ENCODE measurements around the gene TRERF1.

Gene TRERF1

DNA sequence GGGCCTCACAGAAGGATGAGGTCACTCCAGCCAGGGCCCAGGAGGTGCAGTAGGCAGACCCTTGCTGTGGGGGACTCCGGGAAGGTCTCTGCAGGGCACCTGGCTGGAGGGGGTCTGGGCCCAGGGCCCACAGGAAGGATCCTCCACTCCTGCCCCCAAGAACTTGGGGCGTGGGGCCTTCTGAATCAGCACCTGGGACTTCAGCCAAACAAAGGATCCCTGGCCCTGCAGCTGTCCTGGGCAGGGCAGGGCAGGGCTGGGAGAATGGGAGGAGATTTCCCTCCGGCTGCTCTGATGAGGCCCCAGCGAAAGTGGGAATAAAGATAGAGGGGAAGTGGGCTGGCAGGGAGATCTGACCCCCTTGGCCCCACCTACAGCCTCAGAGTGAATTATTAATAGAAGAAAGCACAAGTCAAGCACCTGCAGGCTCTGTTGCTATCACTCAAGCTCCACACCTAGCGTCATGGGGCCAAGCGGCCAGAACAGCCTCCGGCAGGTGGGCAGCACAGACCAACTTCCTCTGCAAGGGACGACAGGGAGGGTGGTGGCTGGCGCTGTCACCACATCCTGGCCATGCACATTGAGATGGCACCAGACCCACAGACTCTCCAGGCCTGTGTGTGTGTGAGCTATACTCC is 172.5 kb downstream of the TRERF1 start:
- no peak for TF ChIP-seq ZNF274 (IDR thresholded peaks at IDR 0.05; ENCODE audit: low read depth, low read length)
- no peak for TF ChIP-seq YY1 (IDR thresholded peaks at IDR 0.05; ENCODE audit: insufficient read depth, insufficient read length)
- TF ChIP-seq SUZ12 (IDR thresholded peaks at IDR 0.05; ENCODE audit: extremely low read depth, insufficient read depth, insufficient read length), result no peak
- no peak for DNase-seq (ENCODE audit: low read depth, low spot score)
- Histone ChIP-seq H3K36me3 (ENCODE audit: insufficient read depth, insufficient read length, low read length) (no peaks in the 10 kb centered on the region), H3K9me3 (ENCODE audit: insufficient read depth, low read length) (no peaks in the 10 kb centered on the region), H3K4me3 (ENCODE audit: insufficient read length, low read depth) (no peak overlapping the region), H3K27me3 (ENCODE audit: insufficient read depth, insufficient read length) (no peaks in the 10 kb centered on the region), H3K9ac (ENCODE audit: insufficient read length, low read depth) (no peak overlapping the region), H3K4me1 (ENCODE audit: insufficient read depth, insufficient read length) (peaks cover 13% of the 10 kb centered on the region)

DNA sequence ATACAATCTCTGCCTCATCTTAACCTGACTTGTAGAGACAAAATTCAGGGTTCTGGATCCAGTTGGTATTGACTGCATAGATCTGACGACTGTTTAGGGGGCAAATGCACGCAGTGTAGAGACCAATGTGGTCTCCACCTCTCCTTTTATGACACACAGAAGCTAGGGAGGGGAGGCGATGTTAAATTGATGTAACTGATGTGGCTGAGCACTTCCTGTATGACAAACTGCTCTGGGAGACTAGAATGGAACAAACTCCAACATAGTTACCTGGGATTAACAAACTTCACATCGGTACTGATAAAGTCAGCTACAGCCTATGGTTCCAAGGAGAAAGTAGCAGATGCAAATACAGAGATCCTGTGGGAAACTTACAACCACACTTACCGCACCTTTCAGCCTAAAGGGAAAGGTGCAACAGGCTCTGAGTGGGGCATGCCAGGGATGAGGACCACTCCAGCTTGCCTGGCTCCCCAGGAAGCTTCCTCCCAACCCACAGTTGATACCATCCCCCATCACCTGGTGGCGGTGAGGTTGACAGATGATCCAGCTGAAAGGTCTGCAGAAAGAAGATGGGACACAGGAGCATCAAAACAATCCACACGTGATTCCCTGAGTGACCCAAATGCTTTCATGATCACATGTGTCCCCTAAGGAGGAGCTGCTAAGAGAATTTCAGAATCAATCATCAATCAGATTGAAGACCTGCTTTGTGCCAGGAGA is 173.4 kb downstream of the TRERF1 start:
- H3K9ac ChIP-seq (ENCODE audit: insufficient read length, low read depth), result no peak overlapping the region
- no peaks in the 10 kb centered on the region for H3K36me3 ChIP-seq (ENCODE audit: insufficient read depth, insufficient read length, low read length)
- no peaks in the 10 kb centered on the region for H3K27me3 ChIP-seq (ENCODE audit: insufficient read depth, insufficient read length)
- DNase-seq (ENCODE audit: low read depth, low spot score), result no peak
- TF ChIP-seq SUZ12 (IDR thresholded peaks at IDR 0.05; ENCODE audit: extremely low read depth, insufficient read depth, insufficient read length) (no peak), ZNF274 (IDR thresholded peaks at IDR 0.05; ENCODE audit: low read depth, low read length) (no peak), YY1 (IDR thresholded peaks at IDR 0.05; ENCODE audit: insufficient read depth, insufficient read length) (no peak)
- H3K4me1 ChIP-seq (ENCODE audit: insufficient read depth, insufficient read length), result peaks cover 13% of the 10 kb centered on the region
- no peak overlapping the region for H3K4me3 ChIP-seq (ENCODE audit: insufficient read length, low read depth)
- no peaks in the 10 kb centered on the region for H3K9me3 ChIP-seq (ENCODE audit: insufficient read depth, low read length)

DNA sequence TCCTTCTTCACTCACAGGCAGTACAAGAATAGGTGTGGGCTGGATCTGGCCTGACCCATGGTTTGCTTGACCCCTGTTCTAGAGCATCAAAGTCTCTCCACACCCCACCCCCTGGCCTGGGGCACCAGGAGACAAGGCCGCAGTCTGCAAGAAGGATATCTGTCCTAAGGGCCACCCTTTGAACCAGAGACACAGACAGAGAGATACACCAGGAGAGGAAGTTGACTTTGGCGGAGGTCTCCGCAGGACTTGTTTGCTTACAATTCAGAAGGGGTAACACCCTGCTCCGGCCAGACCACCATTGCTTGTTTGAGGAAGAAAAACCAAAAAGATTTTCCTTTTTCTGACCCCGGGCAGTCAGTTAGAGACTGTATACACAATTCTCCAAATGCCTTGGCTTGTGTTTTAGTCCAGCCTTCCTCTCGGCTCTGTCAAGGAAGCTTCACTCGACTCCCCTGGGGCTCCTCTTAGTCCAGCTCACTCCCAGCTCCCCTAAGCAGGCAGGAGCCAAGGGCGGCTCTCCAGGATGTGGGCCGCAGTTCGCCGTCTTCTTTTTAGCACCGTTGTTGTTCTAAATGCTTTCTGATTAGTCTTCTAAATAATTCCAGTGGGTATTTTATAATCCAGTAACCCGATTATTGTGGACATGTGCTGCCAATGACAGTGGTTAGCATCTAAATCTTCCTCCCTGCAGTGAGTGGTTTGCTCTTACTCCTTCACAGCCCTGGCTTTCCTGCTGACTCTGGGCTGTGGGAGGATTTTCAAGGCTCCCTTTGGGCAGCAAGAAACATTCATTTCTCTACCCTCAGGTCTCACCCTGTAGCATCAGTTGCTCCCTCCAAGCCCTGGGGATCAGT is 175.5 kb downstream of the TRERF1 start:
- no peak for TF ChIP-seq SUZ12 (IDR thresholded peaks at IDR 0.05; ENCODE audit: extremely low read depth, insufficient read depth, insufficient read length)
- TF ChIP-seq ZNF274 (IDR thresholded peaks at IDR 0.05; ENCODE audit: low read depth, low read length), result no peak
- no peak for TF ChIP-seq YY1 (IDR thresholded peaks at IDR 0.05; ENCODE audit: insufficient read depth, insufficient read length)
- Histone ChIP-seq H3K36me3 (ENCODE audit: insufficient read depth, insufficient read length, low read length) (no peaks in the 10 kb centered on the region), H3K9ac (ENCODE audit: insufficient read length, low read depth) (no peak overlapping the region), H3K27me3 (ENCODE audit: insufficient read depth, insufficient read length) (no peaks in the 10 kb centered on the region), H3K4me3 (ENCODE audit: insufficient read length, low read depth) (no peak overlapping the region), H3K4me1 (ENCODE audit: insufficient read depth, insufficient read length) (peaks cover 13% of the 10 kb centered on the region), H3K9me3 (ENCODE audit: insufficient read depth, low read length) (no peaks in the 10 kb centered on the region)
- DNase-seq (ENCODE audit: low read depth, low spot score), result no peak

DNA sequence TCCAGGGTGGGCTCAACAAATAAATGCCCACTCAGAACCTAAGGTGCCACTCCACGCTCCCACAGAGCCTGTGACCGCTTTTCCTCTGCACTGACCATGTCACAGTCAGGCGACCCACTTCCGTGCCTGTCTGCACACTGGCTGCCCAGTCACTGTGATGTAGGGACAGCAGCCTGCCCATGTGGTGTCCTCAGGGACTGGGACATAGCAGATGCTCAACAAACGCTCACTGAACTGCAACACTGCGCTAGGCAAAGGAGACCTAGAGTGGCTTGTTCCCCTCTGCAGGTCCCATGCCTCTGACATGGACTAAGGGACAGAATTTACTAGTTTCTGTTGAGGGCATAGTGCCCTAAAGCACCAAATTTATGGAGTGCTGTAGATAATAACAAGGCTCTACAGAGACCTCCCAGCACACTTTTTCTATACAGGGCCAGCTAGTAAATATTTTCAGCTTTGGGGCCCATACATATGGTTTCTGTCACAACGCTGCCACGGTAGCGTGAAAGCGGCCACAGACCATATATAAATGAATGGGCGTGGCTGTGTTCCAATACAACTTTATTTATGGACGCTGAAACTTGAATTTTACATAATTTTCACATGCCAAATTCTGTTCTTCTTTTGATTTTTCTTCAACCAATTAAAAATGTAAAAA is 176.2 kb downstream of the TRERF1 start:
- no peak overlapping the region for H3K9ac ChIP-seq (ENCODE audit: insufficient read length, low read depth)
- no peaks in the 10 kb centered on the region for H3K27me3 ChIP-seq (ENCODE audit: insufficient read depth, insufficient read length)
- H3K9me3 ChIP-seq (ENCODE audit: insufficient read depth, low read length), result no peaks in the 10 kb centered on the region
- no peak for DNase-seq (ENCODE audit: low read depth, low spot score)
- no peak for TF ChIP-seq SUZ12 (IDR thresholded peaks at IDR 0.05; ENCODE audit: extremely low read depth, insufficient read depth, insufficient read length)
- TF ChIP-seq YY1 (IDR thresholded peaks at IDR 0.05; ENCODE audit: insufficient read depth, insufficient read length), result no peak
- no peak for TF ChIP-seq ZNF274 (IDR thresholded peaks at IDR 0.05; ENCODE audit: low read depth, low read length)
- H3K36me3 ChIP-seq (ENCODE audit: insufficient read depth, insufficient read length, low read length), result no peaks in the 10 kb centered on the region
- H3K4me1 ChIP-seq (ENCODE audit: insufficient read depth, insufficient read length), result peaks cover 10% of the 10 kb centered on the region
- no peak overlapping the region for H3K4me3 ChIP-seq (ENCODE audit: insufficient read length, low read depth)

DNA sequence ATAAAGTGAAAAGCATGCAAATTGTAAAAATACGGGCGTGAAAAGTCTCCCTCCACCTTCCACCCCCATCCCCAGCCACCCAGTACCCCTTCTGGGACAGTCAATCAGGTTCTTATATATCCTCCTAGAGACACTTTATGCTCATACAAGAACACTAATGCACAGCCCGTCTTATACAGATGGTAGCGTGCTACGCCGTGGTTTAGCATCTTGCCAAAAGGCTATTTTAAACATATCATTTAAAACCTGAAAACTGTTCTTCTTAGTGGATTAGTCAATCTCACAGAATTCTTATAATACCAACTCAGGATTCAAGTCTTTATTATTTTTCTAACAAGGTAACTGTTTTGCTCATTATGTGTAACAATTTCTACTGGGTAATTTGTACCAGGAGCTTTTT is 176.8 kb downstream of the TRERF1 start:
- no peak for DNase-seq (ENCODE audit: low read depth, low spot score)
- no peak overlapping the region for H3K9ac ChIP-seq (ENCODE audit: insufficient read length, low read depth)
- H3K4me3 ChIP-seq (ENCODE audit: insufficient read length, low read depth), result no peak overlapping the region
- no peaks in the 10 kb centered on the region for H3K9me3 ChIP-seq (ENCODE audit: insufficient read depth, low read length)
- H3K27me3 ChIP-seq (ENCODE audit: insufficient read depth, insufficient read length), result no peaks in the 10 kb centered on the region
- no peaks in the 10 kb centered on the region for H3K36me3 ChIP-seq (ENCODE audit: insufficient read depth, insufficient read length, low read length)
- TF ChIP-seq SUZ12 (IDR thresholded peaks at IDR 0.05; ENCODE audit: extremely low read depth, insufficient read depth, insufficient read length) (no peak), YY1 (IDR thresholded peaks at IDR 0.05; ENCODE audit: insufficient read depth, insufficient read length) (no peak), ZNF274 (IDR thresholded peaks at IDR 0.05; ENCODE audit: low read depth, low read length) (no peak)
- H3K4me1 ChIP-seq (ENCODE audit: insufficient read depth, insufficient read length), result peaks cover 5% of the 10 kb centered on the region

DNA sequence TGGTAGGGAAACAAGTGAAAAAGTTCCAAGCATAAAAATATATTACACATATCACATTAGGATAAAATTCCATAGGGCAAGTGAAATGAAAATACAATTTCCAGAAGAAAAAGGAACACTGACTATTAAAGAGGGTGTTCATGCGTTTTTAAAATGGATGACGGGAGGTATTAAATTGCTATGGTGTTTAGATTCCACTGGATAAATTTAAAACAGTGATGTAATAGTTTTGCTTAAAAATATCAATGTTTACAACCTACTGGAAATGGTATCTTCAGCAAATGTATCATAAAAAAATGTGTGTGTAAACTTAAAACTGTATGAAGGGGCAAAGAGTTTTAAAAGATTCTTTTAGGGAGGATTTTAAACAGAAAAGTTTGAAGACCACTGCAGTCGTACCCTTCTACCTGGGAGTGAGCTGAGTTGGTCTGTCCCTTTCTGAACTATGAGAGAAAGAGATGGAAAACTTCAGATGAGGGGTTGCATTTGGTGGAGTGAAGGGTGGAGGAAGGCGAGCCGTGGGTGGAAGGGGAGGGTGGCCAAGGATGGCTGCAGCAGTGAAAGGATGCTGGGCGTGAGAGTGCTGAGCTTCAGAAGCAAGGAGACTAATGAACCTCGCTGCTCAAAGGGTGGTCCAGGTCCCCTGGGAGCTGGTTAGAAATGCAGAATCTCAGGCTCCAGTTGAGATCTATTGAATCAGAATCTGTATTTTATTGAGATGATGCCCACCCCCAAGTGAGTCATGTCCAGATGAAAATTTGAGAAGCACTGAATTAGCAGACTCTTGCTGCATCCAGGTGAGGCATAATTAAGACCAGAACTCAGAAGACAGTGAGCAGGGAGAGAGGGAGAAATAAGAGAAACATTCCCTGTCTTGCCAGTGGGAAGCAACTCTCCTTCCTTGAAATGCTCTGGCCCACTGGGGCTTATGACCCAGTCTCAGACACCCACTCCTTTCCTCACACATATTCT is 179.6 kb downstream of the TRERF1 start:
- no peak for TF ChIP-seq YY1 (IDR thresholded peaks at IDR 0.05; ENCODE audit: insufficient read depth, insufficient read length)
- TF ChIP-seq ZNF274 (IDR thresholded peaks at IDR 0.05; ENCODE audit: low read depth, low read length), result no peak
- no peak for TF ChIP-seq SUZ12 (IDR thresholded peaks at IDR 0.05; ENCODE audit: extremely low read depth, insufficient read depth, insufficient read length)
- no peaks in the 10 kb centered on the region for H3K27me3 ChIP-seq (ENCODE audit: insufficient read depth, insufficient read length)
- DNase-seq (ENCODE audit: low read depth, low spot score), result no peak
- H3K4me1 ChIP-seq (ENCODE audit: insufficient read depth, insufficient read length), result peaks cover 3% of the 10 kb centered on the region
- H3K9ac ChIP-seq (ENCODE audit: insufficient read length, low read depth), result no peak overlapping the region
- H3K4me3 ChIP-seq (ENCODE audit: insufficient read length, low read depth), result no peak overlapping the region
- no peaks in the 10 kb centered on the region for H3K9me3 ChIP-seq (ENCODE audit: insufficient read depth, low read length)
- H3K36me3 ChIP-seq (ENCODE audit: insufficient read depth, insufficient read length, low read length), result peaks cover 17% of the 10 kb centered on the region

Data from NT2/D1 (cell line).